Liver (tissue), 9 donors: ENCODE data around the gene RASGRF2. TPM values are rescaled to one million over a fixed set of nuclear protein-coding genes. Genes with fewer than 3 reads are reported as not detected.

ENCODE experiments used
- DNase-seq: peaks from one replicate; pipeline ENCODE4 v3.0.0-alpha.2; 2017; ENCODE audit warnings: low spot score
- H3K27ac ChIP-seq, 2 donors: one replicate each; pipeline ENCODE4 v1.7.0; 2013; ENCODE audit warnings: inconsistent platforms in 2 of 2, low read length in 2 of 2, control low read depth in 1 of 2, low read depth in 1 of 2, mild to moderate bottlenecking in 1 of 2
- H3K27me3 ChIP-seq, 4 donors: one replicate each; pipeline versions ENCODE4 v1.6.1 to v1.7.0; 2013; ENCODE audit warnings: low read length in 3 of 4, inconsistent platforms in 1 of 4, mild to moderate bottlenecking in 1 of 4, moderate library complexity in 1 of 4; ENCODE audit not compliant: control insufficient read depth in 4 of 4, insufficient read depth in 4 of 4
- H3K36me3 ChIP-seq, 4 donors: one replicate each; pipeline versions ENCODE4 v1.6.1 to v1.7.0; 2013; ENCODE audit warnings: low read length in 3 of 4, mild to moderate bottlenecking in 3 of 4, low read depth in 1 of 4, moderate library complexity in 1 of 4; ENCODE audit not compliant: control insufficient read depth in 4 of 4, insufficient read depth in 3 of 4
- H3K4me1 ChIP-seq, 4 donors: one replicate each; pipeline versions ENCODE4 v1.6.1 to v1.7.0; 2013; ENCODE audit warnings: low read length in 3 of 4, mild to moderate bottlenecking in 3 of 4, moderate library complexity in 1 of 4; ENCODE audit not compliant: control insufficient read depth in 4 of 4, insufficient read depth in 4 of 4
- H3K4me3 ChIP-seq, 3 donors: one replicate each; pipeline versions ENCODE4 v1.6.1 to v1.7.0; 2013; ENCODE audit warnings: low read length in 3 of 3, control low read depth in 1 of 3, low read depth in 1 of 3, mild to moderate bottlenecking in 1 of 3
- H3K9ac ChIP-seq, 2 donors: one replicate each; pipeline ENCODE4 v1.7.0; 2013; ENCODE audit warnings: low read length in 2 of 2, mild to moderate bottlenecking in 2 of 2, moderate library complexity in 2 of 2, control low read depth in 1 of 2, low read depth in 1 of 2
- H3K9me3 ChIP-seq, 4 donors: one replicate each; pipeline versions ENCODE4 v1.6.1 to v1.7.0; 2013; ENCODE audit warnings: low read length in 3 of 4; ENCODE audit not compliant: control insufficient read depth in 4 of 4
- EGR1 ChIP-seq, 2 donors: IDR thresholded peaks; 2 replicates each; pipeline ENCODE4 v1.6.1; 2016 to 2018; ENCODE audit warnings: antibody characterized with exemption in 2 of 2, low read depth in 2 of 2
- FOXA1 ChIP-seq: IDR thresholded peaks from 2 replicates; pipeline ENCODE4 v1.6.1; 2016; ENCODE audit warnings: antibody characterized with exemption
- FOXA2 ChIP-seq: IDR thresholded peaks from 2 replicates; pipeline ENCODE4 v1.6.1; 2016; ENCODE audit warnings: antibody characterized with exemption
- GABPA ChIP-seq, 2 donors: IDR thresholded peaks in 1 of 2; conservative IDR thresholded peaks in 1 of 2; 2 replicates each; pipeline ENCODE4 v1.6.1; 2016; ENCODE audit warnings: antibody characterized with exemption in 2 of 2, mild to moderate bottlenecking in 1 of 2, moderate library complexity in 1 of 2
- HNF4A ChIP-seq, 2 donors: conservative IDR thresholded peaks; 2 replicates each; pipeline ENCODE4 v1.6.1; 2016; ENCODE audit warnings: antibody characterized with exemption in 2 of 2, mild to moderate bottlenecking in 2 of 2
- HNF4G ChIP-seq: IDR thresholded peaks from 2 replicates; pipeline ENCODE4 v1.6.1; 2016; ENCODE audit warnings: antibody characterized with exemption
- JUND ChIP-seq, 2 donors: IDR thresholded peaks; 2 replicates each; pipeline ENCODE4 v1.6.1; 2016; ENCODE audit warnings: antibody characterized with exemption in 2 of 2
- NR2F2 ChIP-seq: IDR thresholded peaks from 2 replicates; pipeline ENCODE4 v1.6.1; 2016; ENCODE audit warnings: antibody characterized with exemption
- RAD21 ChIP-seq, 2 donors: IDR thresholded peaks; 2 replicates each; pipeline ENCODE4 v1.6.1; 2016; ENCODE audit warnings: antibody characterized with exemption in 2 of 2, mild to moderate bottlenecking in 2 of 2
- RXRA ChIP-seq, 2 donors: IDR thresholded peaks; 2 replicates each; pipeline ENCODE4 v1.6.1; 2017 to 2018; ENCODE audit warnings: antibody characterized with exemption in 2 of 2, mild to moderate bottlenecking in 1 of 2
- SP1 ChIP-seq: IDR thresholded peaks from 2 replicates; pipeline ENCODE4 v1.6.1; 2018; ENCODE audit warnings: antibody characterized with exemption, mild to moderate bottlenecking
- TAF1 ChIP-seq: conservative IDR thresholded peaks from 2 replicates; pipeline ENCODE4 v1.6.1; 2016; ENCODE audit warnings: antibody characterized with exemption, mild to moderate bottlenecking
- YY1 ChIP-seq: IDR thresholded peaks from 2 replicates; pipeline ENCODE4 v1.6.1; 2016; ENCODE audit warnings: antibody characterized with exemption, mild to moderate bottlenecking
- WGBS: extraction: QIAGEN DNeasy Blood & Tissue Kit; methylation state at CpG from one replicate; pipeline ENCODE4 v1.1.7; 2013; 5-methylcytosine and 5-hydroxymethylcytosine counted together
- polyA plus RNA-seq, 2 donors: library from polyadenylated mRNA; stranded (reverse) in 1 of 2; unstranded in 1 of 2; fragments of 200-250 nt in 1 of 2; fragments of >200 nt in 1 of 2; fragmentation: Nextera tagmentation in 1 of 2; extraction: Ambion mirVana in 1 of 2; gene quantifications; one replicate each; pipeline versions ENCODE4 v1.2.1 to v1.2.3, GENCODE V29; 2013 to 2015
- total RNA-seq, 2 donors: library from RNA; depleted of rRNA; stranded (reverse); fragments of >200 nt; gene quantifications; one replicate each; pipeline ENCODE4 v1.2.3, GENCODE V29; 2014
- TF ChIP-seq, protein P1 (sequence below): IDR thresholded peaks from 2 replicates; pipeline ENCODE4 v1.6.1; 2016; ENCODE audit warnings: antibody characterized with exemption
- TF ChIP-seq, protein P2 (sequence below): fragments of 150-350 bp; IDR thresholded peaks from 2 replicates; pipeline ENCODE4 v1.5.1; 2017; ENCODE audit warnings: improper control_type of control experiment, low read depth, low read length; ENCODE audit not compliant: missing input control
- TF ChIP-seq, protein P3 (sequence below): IDR thresholded peaks from 2 replicates; pipeline ENCODE4 v1.6.1; 2016; ENCODE audit warnings: antibody characterized with exemption
- TF ChIP-seq, protein P4 (sequence below): IDR thresholded peaks from 2 replicates; pipeline ENCODE4 v1.6.1; 2016; ENCODE audit warnings: antibody characterized with exemption, mild to moderate bottlenecking
- TF ChIP-seq, protein P5 (sequence below): IDR thresholded peaks from 2 replicates; pipeline ENCODE4 v1.6.1; 2016; ENCODE audit warnings: antibody characterized with exemption
- donor health status: healthy.
- donor health status: healthy.
- donor health status: healthy.
- donor health status: healthy.
- donor health status: healthy.

Gene RASGRF2
- total and polyA plus RNA-seq, 4 donors: 0.12 to 3.3 (median 0.23) TPM

DNA sequence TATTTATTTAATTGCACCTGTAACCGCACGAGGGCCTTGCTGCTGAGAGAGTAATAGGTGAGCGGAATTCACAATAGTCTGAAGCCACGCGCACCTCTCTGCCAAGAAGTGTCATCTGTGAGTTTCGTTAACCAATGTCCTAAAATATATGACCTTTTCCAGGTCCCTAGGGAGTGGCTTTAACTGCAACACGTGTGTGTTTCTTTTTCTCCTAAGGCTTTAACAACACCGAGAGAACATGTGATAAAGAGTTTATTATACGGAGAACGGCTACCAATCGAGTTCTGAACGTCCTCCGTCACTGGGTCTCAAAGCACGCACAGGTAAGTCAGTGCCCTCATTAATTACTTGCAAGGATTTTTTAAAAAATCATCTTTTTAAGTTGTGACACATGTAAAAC is 219.8 kb downstream of the RASGRF2 start:
- 82% methylated on average over 14 of the region's 14 CpGs for WGBS
- no peaks in the 10 kb centered on the region for H3K9me3 ChIP-seq
- H3K27me3 ChIP-seq: no peaks in the 10 kb centered on the region
- no peak overlapping the region for H3K9ac ChIP-seq
- no peaks in the 10 kb centered on the region for H3K36me3 ChIP-seq
- no peak overlapping the region for H3K27ac ChIP-seq
- H3K4me3 ChIP-seq: no peak overlapping the region
- DNase-seq: no peak
- no peaks in the 10 kb centered on the region for H3K4me1 ChIP-seq
- TF ChIP-seq, protein P1, sequence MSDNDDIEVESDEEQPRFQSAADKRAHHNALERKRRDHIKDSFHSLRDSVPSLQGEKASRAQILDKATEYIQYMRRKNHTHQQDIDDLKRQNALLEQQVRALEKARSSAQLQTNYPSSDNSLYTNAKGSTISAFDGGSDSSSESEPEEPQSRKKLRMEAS: no peak

DNA sequence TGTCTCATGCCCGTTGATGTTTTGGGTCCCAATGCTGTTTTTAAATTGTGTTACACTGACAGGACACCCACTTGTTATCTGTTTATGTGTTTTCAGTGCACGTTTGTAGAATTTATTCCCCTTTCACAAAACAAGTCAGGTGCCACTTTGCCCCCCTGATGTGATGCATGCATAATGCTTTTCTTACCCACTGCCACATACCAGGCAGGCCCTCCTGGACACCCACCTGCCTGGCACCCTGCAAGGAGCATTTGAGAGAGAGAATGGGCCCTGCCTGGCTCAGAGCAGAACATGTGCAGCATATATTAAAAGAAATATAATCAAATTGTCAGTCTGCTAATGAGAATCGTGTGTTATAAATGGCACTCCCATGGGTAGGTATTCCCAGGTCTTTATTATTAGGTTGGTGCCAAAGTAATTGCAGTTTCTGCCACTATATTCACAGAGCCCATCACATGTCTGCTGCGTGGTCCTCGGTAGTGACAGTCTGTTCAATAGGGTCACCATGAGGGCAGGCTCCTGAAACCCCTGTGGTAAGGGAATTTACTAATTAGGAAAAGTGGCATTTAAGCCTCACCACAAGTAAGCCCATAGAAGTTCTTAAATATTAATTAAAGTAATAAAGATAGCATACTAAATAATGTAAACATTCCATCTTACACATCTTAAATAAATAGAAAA is 220.8 kb downstream of the RASGRF2 start:
- no peak for TF ChIP-seq NR2F2
- WGBS: 83% methylated on average over 5 of the region's 5 CpGs
- Histone ChIP-seq H3K36me3 (no peaks in the 10 kb centered on the region), H3K27ac (no peak overlapping the region), H3K27me3 (no peaks in the 10 kb centered on the region), H3K4me3 (no peak overlapping the region), H3K9me3 (no peaks in the 10 kb centered on the region), H3K9ac (no peak overlapping the region), H3K4me1 (no peaks in the 10 kb centered on the region)
- DNase-seq: no peak

DNA sequence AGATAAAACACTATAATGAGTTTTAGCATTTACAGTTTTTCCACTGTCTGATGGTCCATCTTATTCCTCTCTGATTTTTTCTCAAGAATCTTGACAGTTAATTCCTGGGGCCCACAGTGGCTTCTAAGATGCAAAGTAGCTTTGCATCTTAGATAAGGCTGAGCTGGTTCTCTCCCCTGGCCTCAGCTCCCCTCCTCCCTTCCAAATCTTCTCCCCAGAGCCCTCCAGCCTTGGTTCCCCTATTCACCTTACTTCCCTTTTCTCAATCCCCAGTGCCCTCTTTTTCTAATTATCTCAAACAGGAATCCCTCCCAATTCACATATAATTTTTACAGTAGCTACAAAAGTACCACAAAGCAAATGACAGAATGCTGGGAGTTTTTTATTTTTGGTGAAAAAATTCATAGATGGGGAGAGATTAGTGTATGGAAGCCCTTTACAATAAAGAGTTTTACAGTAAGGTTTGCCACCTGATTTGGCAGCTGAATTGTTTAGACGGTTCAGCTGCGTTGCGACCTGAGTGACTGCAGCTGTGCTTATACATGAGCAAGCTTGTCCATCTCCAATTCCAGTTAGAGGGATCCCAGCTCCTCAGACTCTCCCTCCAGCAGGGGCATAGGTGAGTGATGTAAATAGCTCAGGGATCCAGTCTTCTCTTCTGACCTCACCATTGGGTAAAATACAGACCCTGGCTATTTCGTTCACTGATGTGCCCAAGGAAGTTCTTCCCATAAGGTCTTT is 221.6 kb downstream of the RASGRF2 start:
- no peak overlapping the region for H3K4me3 ChIP-seq
- no peaks in the 10 kb centered on the region for H3K36me3 ChIP-seq
- 97% methylated on average over 4 of the region's 4 CpGs for WGBS
- H3K9me3 ChIP-seq: no peaks in the 10 kb centered on the region
- H3K4me1 ChIP-seq: no peaks in the 10 kb centered on the region
- H3K27ac ChIP-seq: no peak overlapping the region
- no peak overlapping the region for H3K9ac ChIP-seq
- H3K27me3 ChIP-seq: no peaks in the 10 kb centered on the region
- TF ChIP-seq TAF1: no peak
- no peak for TF ChIP-seq GABPA (IDR thresholded peaks at IDR 0.05 in 1 of 2, conservative IDR thresholded peaks at IDR 0.05 in 1 of 2)
- TF ChIP-seq, protein P2, sequence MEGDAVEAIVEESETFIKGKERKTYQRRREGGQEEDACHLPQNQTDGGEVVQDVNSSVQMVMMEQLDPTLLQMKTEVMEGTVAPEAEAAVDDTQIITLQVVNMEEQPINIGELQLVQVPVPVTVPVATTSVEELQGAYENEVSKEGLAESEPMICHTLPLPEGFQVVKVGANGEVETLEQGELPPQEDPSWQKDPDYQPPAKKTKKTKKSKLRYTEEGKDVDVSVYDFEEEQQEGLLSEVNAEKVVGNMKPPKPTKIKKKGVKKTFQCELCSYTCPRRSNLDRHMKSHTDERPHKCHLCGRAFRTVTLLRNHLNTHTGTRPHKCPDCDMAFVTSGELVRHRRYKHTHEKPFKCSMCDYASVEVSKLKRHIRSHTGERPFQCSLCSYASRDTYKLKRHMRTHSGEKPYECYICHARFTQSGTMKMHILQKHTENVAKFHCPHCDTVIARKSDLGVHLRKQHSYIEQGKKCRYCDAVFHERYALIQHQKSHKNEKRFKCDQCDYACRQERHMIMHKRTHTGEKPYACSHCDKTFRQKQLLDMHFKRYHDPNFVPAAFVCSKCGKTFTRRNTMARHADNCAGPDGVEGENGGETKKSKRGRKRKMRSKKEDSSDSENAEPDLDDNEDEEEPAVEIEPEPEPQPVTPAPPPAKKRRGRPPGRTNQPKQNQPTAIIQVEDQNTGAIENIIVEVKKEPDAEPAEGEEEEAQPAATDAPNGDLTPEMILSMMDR: no peak
- TF ChIP-seq RAD21 (IDR thresholded peaks at IDR 0.05): no peak
- TF ChIP-seq, protein P3, sequence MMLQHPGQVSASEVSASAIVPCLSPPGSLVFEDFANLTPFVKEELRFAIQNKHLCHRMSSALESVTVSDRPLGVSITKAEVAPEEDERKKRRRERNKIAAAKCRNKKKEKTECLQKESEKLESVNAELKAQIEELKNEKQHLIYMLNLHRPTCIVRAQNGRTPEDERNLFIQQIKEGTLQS: no peak
- no peak for TF ChIP-seq RXRA (IDR thresholded peaks at IDR 0.05)
- no peak for TF ChIP-seq FOXA2
- TF ChIP-seq, protein P4, sequence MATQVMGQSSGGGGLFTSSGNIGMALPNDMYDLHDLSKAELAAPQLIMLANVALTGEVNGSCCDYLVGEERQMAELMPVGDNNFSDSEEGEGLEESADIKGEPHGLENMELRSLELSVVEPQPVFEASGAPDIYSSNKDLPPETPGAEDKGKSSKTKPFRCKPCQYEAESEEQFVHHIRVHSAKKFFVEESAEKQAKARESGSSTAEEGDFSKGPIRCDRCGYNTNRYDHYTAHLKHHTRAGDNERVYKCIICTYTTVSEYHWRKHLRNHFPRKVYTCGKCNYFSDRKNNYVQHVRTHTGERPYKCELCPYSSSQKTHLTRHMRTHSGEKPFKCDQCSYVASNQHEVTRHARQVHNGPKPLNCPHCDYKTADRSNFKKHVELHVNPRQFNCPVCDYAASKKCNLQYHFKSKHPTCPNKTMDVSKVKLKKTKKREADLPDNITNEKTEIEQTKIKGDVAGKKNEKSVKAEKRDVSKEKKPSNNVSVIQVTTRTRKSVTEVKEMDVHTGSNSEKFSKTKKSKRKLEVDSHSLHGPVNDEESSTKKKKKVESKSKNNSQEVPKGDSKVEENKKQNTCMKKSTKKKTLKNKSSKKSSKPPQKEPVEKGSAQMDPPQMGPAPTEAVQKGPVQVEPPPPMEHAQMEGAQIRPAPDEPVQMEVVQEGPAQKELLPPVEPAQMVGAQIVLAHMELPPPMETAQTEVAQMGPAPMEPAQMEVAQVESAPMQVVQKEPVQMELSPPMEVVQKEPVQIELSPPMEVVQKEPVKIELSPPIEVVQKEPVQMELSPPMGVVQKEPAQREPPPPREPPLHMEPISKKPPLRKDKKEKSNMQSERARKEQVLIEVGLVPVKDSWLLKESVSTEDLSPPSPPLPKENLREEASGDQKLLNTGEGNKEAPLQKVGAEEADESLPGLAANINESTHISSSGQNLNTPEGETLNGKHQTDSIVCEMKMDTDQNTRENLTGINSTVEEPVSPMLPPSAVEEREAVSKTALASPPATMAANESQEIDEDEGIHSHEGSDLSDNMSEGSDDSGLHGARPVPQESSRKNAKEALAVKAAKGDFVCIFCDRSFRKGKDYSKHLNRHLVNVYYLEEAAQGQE: no peak
- no peak for TF ChIP-seq FOXA1
- TF ChIP-seq, protein P1: no peak
- no peak for TF ChIP-seq JUND (IDR thresholded peaks at IDR 0.05)
- TF ChIP-seq YY1: no peak
- no peak for TF ChIP-seq HNF4A (conservative IDR thresholded peaks at IDR 0.05)
- no peak for TF ChIP-seq EGR1 (IDR thresholded peaks at IDR 0.05; ENCODE audit: low read depth in 2 of 2)
- TF ChIP-seq NR2F2: no peak
- TF ChIP-seq, protein P5, sequence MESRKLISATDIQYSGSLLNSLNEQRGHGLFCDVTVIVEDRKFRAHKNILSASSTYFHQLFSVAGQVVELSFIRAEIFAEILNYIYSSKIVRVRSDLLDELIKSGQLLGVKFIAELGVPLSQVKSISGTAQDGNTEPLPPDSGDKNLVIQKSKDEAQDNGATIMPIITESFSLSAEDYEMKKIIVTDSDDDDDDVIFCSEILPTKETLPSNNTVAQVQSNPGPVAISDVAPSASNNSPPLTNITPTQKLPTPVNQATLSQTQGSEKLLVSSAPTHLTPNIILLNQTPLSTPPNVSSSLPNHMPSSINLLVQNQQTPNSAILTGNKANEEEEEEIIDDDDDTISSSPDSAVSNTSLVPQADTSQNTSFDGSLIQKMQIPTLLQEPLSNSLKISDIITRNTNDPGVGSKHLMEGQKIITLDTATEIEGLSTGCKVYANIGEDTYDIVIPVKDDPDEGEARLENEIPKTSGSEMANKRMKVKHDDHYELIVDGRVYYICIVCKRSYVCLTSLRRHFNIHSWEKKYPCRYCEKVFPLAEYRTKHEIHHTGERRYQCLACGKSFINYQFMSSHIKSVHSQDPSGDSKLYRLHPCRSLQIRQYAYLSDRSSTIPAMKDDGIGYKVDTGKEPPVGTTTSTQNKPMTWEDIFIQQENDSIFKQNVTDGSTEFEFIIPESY: no peak
- no peak for TF ChIP-seq HNF4G
- TF ChIP-seq SP1: no peak
- DNase-seq: no peak
